Lung (tissue), 12 donors: ENCODE results near the gene VSTM2B. TPM values are rescaled to one million over a fixed set of nuclear protein-coding genes. Genes with fewer than 3 reads are reported as not detected.

ENCODE experiments used
- ATAC-seq: fragments of 200-7000 bp; cut with Tn5 transposase; one replicate; pipeline ENCODE4 v1.9.1; 2020; ENCODE audit warnings: moderate number of reproducible peaks; ENCODE audit not compliant: insufficient read depth, low FRiP score
- DNase-seq, 3 donors: peaks; one replicate each; pipeline ENCODE4 v3.0.0-alpha.2; 2013 to 2017
- H3K27ac ChIP-seq, 2 donors: one replicate each; pipeline ENCODE4 v1.5.1; 2013; ENCODE audit warnings: mild to moderate bottlenecking in 2 of 2, moderate library complexity in 2 of 2, control low read depth in 1 of 2, inconsistent platforms in 1 of 2, low read depth in 1 of 2, low read length in 1 of 2
- H3K27me3 ChIP-seq, 3 donors: one replicate each; pipeline ENCODE4 v1.5.1; 2013; ENCODE audit warnings: low read length in 2 of 3; ENCODE audit not compliant: control insufficient read depth in 3 of 3, insufficient read depth in 3 of 3
- H3K36me3 ChIP-seq, 4 donors: one replicate each; pipeline ENCODE4 v1.5.1; 2013; ENCODE audit warnings: low read length in 4 of 4, mild to moderate bottlenecking in 1 of 4, moderate library complexity in 1 of 4; ENCODE audit not compliant: control insufficient read depth in 4 of 4, insufficient read depth in 4 of 4
- H3K4me1 ChIP-seq, 5 donors: one replicate each; pipeline ENCODE4 v1.5.1; 2013; ENCODE audit warnings: low read length in 5 of 5, mild to moderate bottlenecking in 2 of 5, moderate library complexity in 1 of 5; ENCODE audit not compliant: control insufficient read depth in 5 of 5, insufficient read depth in 5 of 5
- H3K4me3 ChIP-seq: one replicate; pipeline ENCODE4 v1.5.1; 2013; ENCODE audit warnings: mild to moderate bottlenecking, control low read depth, moderate library complexity
- H3K9ac ChIP-seq, 2 donors: one replicate each; pipeline ENCODE4 v1.5.1; 2013; ENCODE audit warnings: low read length in 2 of 2, control low read depth in 1 of 2; ENCODE audit not compliant: insufficient read depth in 1 of 2
- H3K9me3 ChIP-seq, 4 donors: one replicate each; pipeline ENCODE4 v1.5.1; 2013; ENCODE audit warnings: low read length in 3 of 4, mild to moderate bottlenecking in 1 of 4, moderate library complexity in 1 of 4; ENCODE audit not compliant: control insufficient read depth in 4 of 4, insufficient read depth in 3 of 4
- WGBS, 2 donors: extraction: QIAGEN DNeasy Blood & Tissue Kit; methylation state at CpG; one replicate each; pipeline ENCODE4 v1.1.7; 2013; 5-methylcytosine and 5-hydroxymethylcytosine counted together
- polyA plus RNA-seq, 2 donors: library from polyadenylated mRNA; stranded (reverse); fragments of 200-250 nt; gene quantifications; one replicate each; pipeline ENCODE4 v1.2.1, GENCODE V29; 2013
- total RNA-seq, 2 donors: library from RNA; depleted of rRNA in 1 of 2; stranded (reverse); fragments of >200 nt in 1 of 2; gene quantifications; one replicate each; pipeline ENCODE4 v1.2.1, GENCODE V29; 2014 to 2021
- TF ChIP-seq, protein P1 (sequence below): IDR thresholded peaks from 2 replicates; pipeline ENCODE4 v1.5.1; 2012; ENCODE audit warnings: mild to moderate bottlenecking; ENCODE audit errors: control extremely low read depth, extremely low read depth
- donor health status: control.
- donor health status: control.
- donor health status: Bipolar disorder and iron deficiency.
- donor health status: healthy.
- donor health status: DM: yes; HTN: yes; CAD: no.

The VSTM2B gene
- total and polyA plus RNA-seq, 4 donors = not detected

DNA sequence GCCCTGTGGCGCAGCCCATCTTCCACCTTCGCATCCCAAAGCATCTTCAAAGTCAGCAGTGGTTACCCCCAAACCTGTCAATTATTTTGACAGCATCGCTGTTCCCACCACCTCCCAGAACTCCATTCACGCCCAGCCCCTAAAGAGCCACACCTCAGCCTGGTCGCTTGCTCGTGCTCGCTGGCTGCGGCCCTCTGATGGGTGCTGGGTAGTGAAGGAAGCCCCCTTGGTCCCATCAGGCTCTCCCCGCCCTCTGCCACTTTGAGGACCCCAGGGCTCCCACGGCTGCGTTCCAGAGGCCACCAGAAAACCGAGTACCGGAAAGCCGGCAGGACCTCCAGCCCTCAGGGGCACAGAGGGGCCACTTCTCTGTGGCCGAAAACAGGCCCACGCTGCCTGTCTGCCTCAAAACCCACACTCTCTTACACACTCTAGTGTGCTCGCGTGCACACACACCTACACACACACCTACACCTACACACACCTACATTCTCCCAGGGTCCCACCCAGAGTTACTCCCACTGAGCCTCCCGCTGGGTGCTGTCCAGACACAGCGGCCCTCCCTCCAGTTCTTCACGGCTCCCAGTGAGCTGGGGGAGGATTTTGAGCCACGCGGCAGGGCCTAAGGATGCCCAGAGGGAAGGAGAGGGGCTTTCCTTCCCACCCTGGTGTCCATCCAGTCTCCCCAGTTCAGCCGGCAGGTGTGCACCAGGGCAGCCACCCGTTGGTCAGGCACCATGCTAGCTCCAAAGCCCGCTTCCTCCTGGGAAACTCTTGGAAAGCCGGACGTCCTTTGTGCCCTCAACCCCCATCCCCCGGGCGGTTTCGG, 1.9 kb downstream of the VSTM2B start:
- no peak for ATAC-seq
- Histone ChIP-seq H3K9me3 (peaks cover 0 to 26% (median 0%) of the 10 kb centered on the region in 4 donors), H3K27ac (no peak overlapping the region), H3K4me3 (no peak overlapping the region), H3K9ac (no peak overlapping the region), H3K36me3 (no peaks in the 10 kb centered on the region), H3K27me3 (peaks cover 53 to 75% (median 68%) of the 10 kb centered on the region in 3 donors), H3K4me1 (peaks cover 0 to 25% (median 2%) of the 10 kb centered on the region in 5 donors)
- WGBS, 2 donors = 13 to 16% methylated on average over 30 to 31 of the region's 31 CpGs
- DNase-seq = no peak
- TF ChIP-seq, protein P1, sequence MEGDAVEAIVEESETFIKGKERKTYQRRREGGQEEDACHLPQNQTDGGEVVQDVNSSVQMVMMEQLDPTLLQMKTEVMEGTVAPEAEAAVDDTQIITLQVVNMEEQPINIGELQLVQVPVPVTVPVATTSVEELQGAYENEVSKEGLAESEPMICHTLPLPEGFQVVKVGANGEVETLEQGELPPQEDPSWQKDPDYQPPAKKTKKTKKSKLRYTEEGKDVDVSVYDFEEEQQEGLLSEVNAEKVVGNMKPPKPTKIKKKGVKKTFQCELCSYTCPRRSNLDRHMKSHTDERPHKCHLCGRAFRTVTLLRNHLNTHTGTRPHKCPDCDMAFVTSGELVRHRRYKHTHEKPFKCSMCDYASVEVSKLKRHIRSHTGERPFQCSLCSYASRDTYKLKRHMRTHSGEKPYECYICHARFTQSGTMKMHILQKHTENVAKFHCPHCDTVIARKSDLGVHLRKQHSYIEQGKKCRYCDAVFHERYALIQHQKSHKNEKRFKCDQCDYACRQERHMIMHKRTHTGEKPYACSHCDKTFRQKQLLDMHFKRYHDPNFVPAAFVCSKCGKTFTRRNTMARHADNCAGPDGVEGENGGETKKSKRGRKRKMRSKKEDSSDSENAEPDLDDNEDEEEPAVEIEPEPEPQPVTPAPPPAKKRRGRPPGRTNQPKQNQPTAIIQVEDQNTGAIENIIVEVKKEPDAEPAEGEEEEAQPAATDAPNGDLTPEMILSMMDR = no peak

DNA sequence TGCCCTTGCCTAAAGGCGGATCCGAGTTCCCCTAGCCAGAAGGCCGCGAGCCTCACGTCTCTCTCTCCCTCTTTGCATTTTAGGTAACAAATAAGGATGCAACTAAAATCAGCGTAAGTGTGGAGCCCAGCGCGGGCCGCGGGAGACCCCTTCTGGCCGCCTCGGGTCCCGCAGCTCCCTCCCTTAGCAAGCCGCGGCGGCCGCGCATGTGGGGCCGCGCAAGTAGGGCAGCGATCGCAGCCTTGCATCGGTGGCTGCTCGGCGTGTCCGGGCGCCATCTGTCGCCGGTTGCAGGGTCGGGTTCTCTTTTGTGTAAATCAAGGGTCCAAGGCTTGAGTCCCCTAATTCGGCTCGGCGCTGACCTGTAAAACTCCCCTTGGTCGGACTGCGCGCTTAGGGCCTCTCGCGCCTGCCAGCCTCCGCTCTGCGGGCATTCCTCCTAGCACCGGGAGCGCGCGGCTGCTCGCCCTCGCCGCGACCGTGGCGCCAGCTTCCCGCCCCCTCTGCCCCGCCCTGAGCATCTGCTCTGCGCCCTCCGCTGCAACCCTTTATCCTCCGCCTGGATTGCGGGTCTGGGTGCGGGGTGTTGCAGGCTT, 2.7 kb downstream of the VSTM2B start:
- Histone ChIP-seq H3K4me1 (peaks cover 0 to 25% (median 2%) of the 10 kb centered on the region in 5 donors), H3K36me3 (no peaks in the 10 kb centered on the region), H3K27ac (no peak overlapping the region), H3K9ac (no peak overlapping the region), H3K9me3 (peaks cover 0 to 29% (median 0%) of the 10 kb centered on the region in 4 donors), H3K27me3 (peaks cover 53 to 75% (median 63%) of the 10 kb centered on the region in 3 donors), H3K4me3 (no peak overlapping the region)
- 1% methylated on average over 56 to 57 of the region's 57 CpGs for WGBS, 2 donors
- no peak for ATAC-seq
- TF ChIP-seq, protein P1 = peak; percentile 32
- DNase-seq = peak; percentile 77 to 86 (median 82)

DNA sequence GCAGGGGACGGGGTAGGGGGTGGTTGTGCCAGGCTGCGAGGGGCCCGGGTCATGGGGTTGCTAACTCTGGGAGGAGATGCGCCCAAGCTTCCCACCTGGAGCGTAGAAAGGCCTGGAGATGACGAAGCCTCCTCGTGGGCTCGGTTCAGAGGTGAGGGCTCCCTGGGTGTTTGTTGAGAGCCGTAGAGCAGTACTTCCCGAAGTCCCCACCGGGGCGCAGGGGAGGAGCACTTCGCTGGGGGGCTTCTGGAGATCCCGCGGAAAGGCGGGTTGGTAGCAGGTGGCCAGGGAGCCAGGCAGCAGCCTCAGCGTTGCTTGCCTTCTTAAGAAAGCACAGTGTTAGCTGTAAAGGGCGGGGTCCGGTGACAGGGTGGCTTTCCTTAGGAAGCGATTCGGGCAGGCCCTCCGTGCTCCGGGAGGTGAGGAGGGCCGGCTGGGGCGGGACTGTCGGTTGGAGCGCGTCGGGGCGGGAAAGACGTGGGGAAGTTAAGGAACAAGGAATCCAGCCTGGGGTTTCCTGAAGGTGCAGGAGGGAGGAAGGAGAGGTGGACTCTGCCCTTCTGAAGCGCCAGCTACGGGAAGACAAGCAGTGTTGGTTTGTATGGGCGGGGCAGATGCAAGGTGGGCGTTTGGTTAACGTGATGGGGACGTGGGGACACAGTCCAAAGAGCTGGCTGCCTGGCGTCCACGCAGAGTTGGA, 3.3 kb downstream of the VSTM2B start:
- H3K27me3 ChIP-seq = peaks cover 48 to 74% (median 57%) of the 10 kb centered on the region in 3 donors
- TF ChIP-seq, protein P1 = no peak
- WGBS, 2 donors = 3 to 4% methylated on average over 39 of the region's 39 CpGs
- no peak overlapping the region for H3K4me3 ChIP-seq
- H3K4me1 ChIP-seq = peaks cover 0 to 25% (median 2%) of the 10 kb centered on the region in 5 donors
- no peak overlapping the region for H3K9ac ChIP-seq
- peaks cover 0 to 29% (median 0%) of the 10 kb centered on the region in 4 donors for H3K9me3 ChIP-seq
- DNase-seq (no peak), ATAC-seq (no peak)
- H3K36me3 ChIP-seq = no peaks in the 10 kb centered on the region
- no peak overlapping the region for H3K27ac ChIP-seq
